Astrocyte (in vitro differentiated cells and primary cell): ENCODE results near the gene NTRK3. TPM values are rescaled to one million over a fixed set of nuclear protein-coding genes. Genes with fewer than 3 reads are reported as not detected.

ENCODE experiments used
- DNase-seq: peaks from one replicate; pipeline ENCODE4 v3.0.0-alpha.2; 2010; ENCODE audit warnings: low read depth
- FAIRE-seq: peaks from 2 replicates; lab custom pipeline; 2011; peaks lifted over from hg19 to GRCh38; lab: Jason Lieb, UNC
- H2AFZ ChIP-seq: 2 replicates; pipeline ENCODE4 v1.6.0; 2012; ENCODE audit warnings: low read depth, low read length, inconsistent platforms
- H3K27ac ChIP-seq: 2 replicates; pipeline ENCODE4 v1.5.1; 2011; ENCODE audit warnings: low read depth, low read length, inconsistent platforms
- H3K27me3 ChIP-seq: 2 replicates; pipeline ENCODE4 v1.6.0; 2011; ENCODE audit warnings: low read length, inconsistent platforms; ENCODE audit not compliant: insufficient read depth
- H3K36me3 ChIP-seq: 2 replicates; pipeline ENCODE4 v1.5.1; 2011; ENCODE audit warnings: low read length, inconsistent platforms; ENCODE audit not compliant: insufficient read depth
- H3K4me1 ChIP-seq: 2 replicates; pipeline ENCODE4 v1.5.1; 2011; ENCODE audit warnings: low read length, inconsistent platforms; ENCODE audit not compliant: insufficient read depth
- H3K4me2 ChIP-seq: 2 replicates; pipeline ENCODE4 v1.6.0; 2012; ENCODE audit warnings: low read length, inconsistent platforms
- H3K4me3 ChIP-seq: 2 replicates; pipeline ENCODE4 v1.5.1; 2011; ENCODE audit warnings: low read depth, mild to moderate bottlenecking, low read length, inconsistent platforms; ENCODE audit not compliant: insufficient read depth
- H3K79me2 ChIP-seq: 2 replicates; pipeline ENCODE4 v1.6.0; 2012; ENCODE audit warnings: mild to moderate bottlenecking, low read length, inconsistent platforms; ENCODE audit not compliant: insufficient read depth
- H3K9ac ChIP-seq: 2 replicates; pipeline ENCODE4 v1.6.0; 2012; ENCODE audit warnings: mild to moderate bottlenecking, low read length, inconsistent platforms
- H3K9me3 ChIP-seq: 2 replicates; pipeline ENCODE4 v1.5.1; 2012; ENCODE audit warnings: low read depth, mild to moderate bottlenecking, low read length, inconsistent platforms; ENCODE audit not compliant: insufficient read depth
- H4K20me1 ChIP-seq: 2 replicates; pipeline ENCODE4 v1.6.0; 2012; ENCODE audit warnings: low read length, inconsistent platforms; ENCODE audit not compliant: insufficient read depth
- H3K27ac Mint-ChIP-seq: one replicate; pipeline ENCODE4 v1.8.0; 2021; ENCODE audit warnings: mild to moderate bottlenecking, mixed read lengths; ENCODE audit not compliant: unreplicated experiment
- H3K27me3 Mint-ChIP-seq: one replicate; pipeline ENCODE4 v1.8.0; 2021; ENCODE audit warnings: low read depth, mixed read lengths; ENCODE audit not compliant: unreplicated experiment
- H3K36me3 Mint-ChIP-seq: one replicate; pipeline ENCODE4 v1.8.0; 2021; ENCODE audit warnings: low read depth, mixed read lengths; ENCODE audit not compliant: unreplicated experiment
- H3K4me1 Mint-ChIP-seq: one replicate; pipeline ENCODE4 v1.8.0; 2021; ENCODE audit warnings: low read depth, mixed read lengths; ENCODE audit not compliant: unreplicated experiment
- H3K4me3 Mint-ChIP-seq: one replicate; pipeline ENCODE4 v1.8.0; 2021; ENCODE audit warnings: mild to moderate bottlenecking, moderate library complexity, mixed read lengths; ENCODE audit not compliant: unreplicated experiment
- H3K9me3 Mint-ChIP-seq: one replicate; pipeline ENCODE4 v1.8.0; 2021; ENCODE audit warnings: mild to moderate bottlenecking, mixed read lengths; ENCODE audit not compliant: unreplicated experiment
- CTCF ChIP-seq: IDR thresholded peaks from 2 replicates; pipeline ENCODE4 v1.5.1; 2011; ENCODE audit warnings: low read depth, mild to moderate bottlenecking, inconsistent platforms, low read length, moderate library complexity; ENCODE audit not compliant: insufficient read depth
- EZH2 ChIP-seq: IDR thresholded peaks from 2 replicates; pipeline ENCODE4 v1.6.1; 2012; ENCODE audit warnings: mild to moderate bottlenecking, low read length, inconsistent platforms; ENCODE audit not compliant: insufficient read depth
- total RNA-seq: library from RNA; stranded (reverse); gene quantifications from 2 replicates; pipeline ENCODE4 v1.2.1, GENCODE V29; 2021

The NTRK3 gene
- total RNA-seq, 1 donor from 2014 or later, result 12.9 TPM

GRCh38 chr15:88118035-88118434 lies 138.5 kb downstream of the NTRK3 start:
- Mint-ChIP-seq H3K9me3 (no peaks in the 10 kb centered on the region), H3K27ac (no peak overlapping the region), H3K27me3 (peaks cover 3% of the 10 kb centered on the region), H3K4me1 (peaks cover 5% of the 10 kb centered on the region), H3K36me3 (peaks cover 2% of the 10 kb centered on the region), H3K4me3 (no peak overlapping the region)
- Histone ChIP-seq H3K27ac (no peak overlapping the region), H3K9ac (no peak overlapping the region), H4K20me1 (no peaks in the 10 kb centered on the region), H3K4me1 (no peaks in the 10 kb centered on the region), H2AFZ (no peak overlapping the region), H3K4me2 (no peak overlapping the region), H3K36me3 (no peaks in the 10 kb centered on the region), H3K79me2 (no peaks in the 10 kb centered on the region), H3K4me3 (no peak overlapping the region), H3K27me3 (no peaks in the 10 kb centered on the region), H3K9me3 (no peaks in the 10 kb centered on the region)
- TF ChIP-seq EZH2 (no peak), CTCF (no peak)
- DNase-seq, result no peak
- FAIRE-seq, result no peak

GRCh38 chr15:88115486-88116152 lies 140.9 kb downstream of the NTRK3 start:
- Mint-ChIP-seq H3K36me3 (peaks cover 2% of the 10 kb centered on the region), H3K4me3 (no peak overlapping the region), H3K27ac (no peak overlapping the region), H3K9me3 (no peaks in the 10 kb centered on the region), H3K27me3 (peaks cover 3% of the 10 kb centered on the region), H3K4me1 (peaks cover 5% of the 10 kb centered on the region)
- no peak for TF ChIP-seq CTCF
- TF ChIP-seq EZH2, result no peak
- no peaks in the 10 kb centered on the region for H3K4me1 ChIP-seq
- H3K4me3 ChIP-seq, result no peak overlapping the region
- DNase-seq (peak; percentile 56), FAIRE-seq (no peak)
- H3K27ac ChIP-seq, result no peak overlapping the region
- no peaks in the 10 kb centered on the region for H3K27me3 ChIP-seq
- no peak overlapping the region for H2AFZ ChIP-seq
- no peaks in the 10 kb centered on the region for H3K9me3 ChIP-seq
- H3K9ac ChIP-seq, result no peak overlapping the region
- peak overlapping the region; percentile 8 for H3K4me2 ChIP-seq
- no peaks in the 10 kb centered on the region for H4K20me1 ChIP-seq
- no peaks in the 10 kb centered on the region for H3K36me3 ChIP-seq
- H3K79me2 ChIP-seq, result no peaks in the 10 kb centered on the region

GRCh38 chr15:88113613-88114308 lies 142.8 kb downstream of the NTRK3 start:
- TF ChIP-seq CTCF (no peak), EZH2 (no peak)
- H3K27ac Mint-ChIP-seq, result peak overlapping the region; percentile 79
- Histone ChIP-seq H3K27me3 (no peaks in the 10 kb centered on the region), H4K20me1 (no peaks in the 10 kb centered on the region), H3K36me3 (no peaks in the 10 kb centered on the region), H3K4me1 (no peaks in the 10 kb centered on the region), H2AFZ (no peak overlapping the region), H3K4me2 (no peak overlapping the region), H3K79me2 (no peaks in the 10 kb centered on the region), H3K9ac (no peak overlapping the region), H3K9me3 (no peaks in the 10 kb centered on the region), H3K27ac (no peak overlapping the region), H3K4me3 (no peak overlapping the region)
- H3K4me3 Mint-ChIP-seq, result no peak overlapping the region
- DNase-seq (peak; percentile 88), FAIRE-seq (no peak)
- H3K9me3 Mint-ChIP-seq, result no peaks in the 10 kb centered on the region
- peaks cover 5% of the 10 kb centered on the region for H3K4me1 Mint-ChIP-seq
- peaks cover 3% of the 10 kb centered on the region for H3K36me3 Mint-ChIP-seq
- peaks cover 9% of the 10 kb centered on the region for H3K27me3 Mint-ChIP-seq
